Retinal pigment epithelial cell (primary cell): ENCODE results near the gene DOK7.

Experiments used
- DNase-seq: peaks from one replicate; pipeline ENCODE4 v3.0.0-alpha.2; 2010; ENCODE audit warnings: low read depth
- H3K4me3 ChIP-seq: 2 replicates; pipeline ENCODE4 v1.5.1; 2011; ENCODE audit warnings: mild to moderate bottlenecking, low read length, control low read depth, moderate library complexity
- CTCF ChIP-seq: conservative IDR thresholded peaks from 2 replicates; pipeline ENCODE4 v1.5.1; 2011; ENCODE audit warnings: low read depth, low read length, control low read depth, inconsistent platforms

DOK7 gene

DNA sequence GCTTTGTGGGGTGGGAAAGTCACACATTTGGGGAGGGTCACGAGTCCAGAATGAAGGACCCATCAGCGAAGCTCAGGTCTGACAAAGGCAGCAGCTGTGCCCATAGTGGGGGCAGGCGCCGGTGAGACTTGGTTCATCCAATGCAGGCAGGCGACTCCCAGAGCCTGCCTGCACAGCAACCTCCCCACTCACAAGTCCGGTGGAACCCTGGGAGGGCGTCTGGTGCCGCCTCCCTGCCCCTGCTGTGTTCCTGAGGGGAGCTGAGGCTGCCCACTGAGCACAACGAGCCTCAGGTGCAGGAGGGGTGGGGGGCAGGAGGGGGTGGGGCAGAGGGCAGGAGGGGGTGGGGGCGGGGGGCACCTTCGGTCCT, 55.4 kb downstream of the DOK7 start:
- no peak for DNase-seq
- TF ChIP-seq CTCF = no peak
- H3K4me3 ChIP-seq = no peak overlapping the region

- DNase-seq = no peak
- H3K4me3 ChIP-seq = no peak overlapping the region
- no peak for TF ChIP-seq CTCF
Observed at GRCh38 chr4:3518941-3519340, 55.8 kb downstream of the DOK7 start.

DNA sequence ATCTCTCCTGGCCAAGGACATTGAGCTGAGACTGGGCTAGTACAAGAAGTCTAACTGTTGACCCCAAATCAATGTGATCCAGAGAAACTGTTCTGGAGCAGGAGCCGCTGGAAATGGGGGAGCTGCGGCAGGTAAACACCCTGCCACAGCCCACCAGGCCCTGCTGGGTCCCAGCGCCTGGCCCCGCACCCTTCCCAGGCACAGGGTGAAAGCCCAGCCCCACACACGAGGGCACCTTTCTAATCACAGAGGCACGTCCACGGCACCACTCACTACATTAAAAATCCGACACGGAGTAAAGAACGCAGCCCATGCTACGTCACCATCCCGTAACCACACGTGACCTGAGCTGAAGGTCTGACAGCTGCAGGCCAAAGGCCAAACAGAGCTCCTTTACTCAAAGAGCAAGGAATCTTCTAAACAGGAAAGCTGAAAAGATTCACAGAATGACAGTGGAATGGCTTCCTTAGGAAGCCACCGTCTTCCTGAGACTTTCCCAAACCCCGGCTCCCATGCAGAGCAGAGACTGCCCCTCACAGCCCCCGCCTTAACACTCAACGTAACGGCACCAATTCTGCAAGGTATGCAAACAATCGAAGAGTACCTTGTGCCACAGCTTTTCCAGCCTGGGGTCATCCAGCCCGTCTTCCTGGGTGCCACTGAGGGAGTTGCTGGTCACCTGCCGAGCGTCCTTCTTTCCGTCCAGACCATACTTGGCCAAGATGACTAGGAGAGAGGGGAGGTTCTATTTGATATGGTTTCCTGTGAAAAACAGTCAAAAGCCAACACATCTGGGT, 56.6 kb downstream of the DOK7 start:
- DNase-seq = no peak
- no peak for TF ChIP-seq CTCF
- no peak overlapping the region for H3K4me3 ChIP-seq

- TF ChIP-seq CTCF = no peak
- DNase-seq = no peak
- H3K4me3 ChIP-seq = no peak overlapping the region
Observed at GRCh38 chr4:3520276-3520675, 57.2 kb downstream of the DOK7 start.

DNA sequence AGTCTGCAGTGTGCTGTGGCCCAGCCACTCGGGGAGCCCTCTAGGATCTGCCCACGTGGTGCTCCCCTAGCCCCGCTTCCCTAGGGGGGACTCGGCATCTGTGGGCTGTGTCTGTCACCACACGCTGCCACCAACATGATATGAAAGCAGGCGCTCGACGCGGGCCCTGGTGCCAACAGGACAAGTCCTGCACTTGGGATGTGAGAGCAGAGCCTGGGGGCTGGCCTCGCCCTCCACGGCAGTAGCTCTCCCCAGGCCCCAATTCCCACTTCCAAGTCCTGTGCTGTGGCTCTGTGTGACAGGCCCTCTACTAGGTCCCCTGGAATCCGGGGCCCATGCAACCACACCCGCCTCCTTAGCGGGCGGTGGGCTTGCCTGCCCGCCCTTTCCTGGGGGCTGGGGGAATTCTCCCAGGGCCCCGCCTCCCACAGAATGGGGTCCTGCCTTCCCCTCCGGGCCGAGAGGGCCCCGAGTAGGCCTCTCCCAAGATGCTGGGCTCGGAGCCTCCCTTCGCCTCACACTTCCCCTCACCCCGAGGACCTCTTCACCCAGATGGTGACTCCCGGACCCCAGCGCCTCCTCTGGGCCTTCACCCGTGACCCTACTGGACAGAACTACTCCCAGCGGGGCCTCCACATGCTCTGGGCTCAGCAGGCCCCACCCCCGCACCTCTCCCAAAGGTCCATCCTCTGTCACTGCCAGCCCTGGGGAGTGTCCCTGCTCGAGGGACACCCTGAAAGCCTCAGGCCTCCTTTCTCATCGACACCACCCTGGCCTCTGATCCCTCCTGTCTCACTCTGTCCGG, 57.9 kb downstream of the DOK7 start:
- no peak for DNase-seq
- no peak for TF ChIP-seq CTCF
- H3K4me3 ChIP-seq = no peak overlapping the region

DNA sequence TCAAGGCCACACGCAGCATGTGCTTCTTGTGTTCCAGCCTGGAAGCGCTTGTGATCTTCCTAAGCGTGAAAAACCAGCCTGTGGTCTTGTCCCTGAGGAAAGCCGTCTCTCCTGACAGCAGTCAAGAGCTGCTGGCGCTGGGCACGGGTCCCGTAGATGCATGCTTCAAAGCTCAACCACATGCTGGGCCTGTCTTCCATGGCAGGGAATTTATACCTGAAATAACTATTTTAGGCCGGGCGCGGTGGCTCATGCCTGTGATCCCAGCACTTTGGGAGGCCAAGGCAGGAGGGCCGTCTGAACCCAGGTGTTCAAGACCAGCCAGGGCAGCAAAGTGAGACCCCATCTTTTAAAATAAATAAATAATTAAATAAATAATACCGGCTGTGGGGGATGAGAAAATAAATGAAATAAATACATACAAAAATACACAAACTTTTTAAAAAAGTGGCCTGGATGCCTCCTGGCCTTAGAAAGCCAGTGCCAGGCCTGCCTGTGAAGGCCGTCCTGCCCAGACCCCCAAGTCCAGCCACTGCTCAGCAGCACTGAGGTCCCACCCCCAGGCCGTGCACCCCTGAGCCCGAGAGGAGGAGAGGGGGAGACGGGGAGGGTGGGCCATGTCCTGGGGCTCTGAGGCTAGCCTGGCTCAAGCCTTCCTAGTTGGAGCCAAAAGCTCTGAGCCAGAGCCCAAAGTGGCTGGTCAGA, 58.7 kb downstream of the DOK7 start:
- DNase-seq = no peak
- TF ChIP-seq CTCF = no peak
- H3K4me3 ChIP-seq = no peak overlapping the region

- no peak for DNase-seq
- H3K4me3 ChIP-seq = no peak overlapping the region
- no peak for TF ChIP-seq CTCF
Observed at GRCh38 chr4:3522326-3522640, 59.2 kb downstream of the DOK7 start.
